Fibroblast of villous mesenchyme (primary cell): ENCODE measurements around the gene NCBP3. TPM values are rescaled to one million over a fixed set of nuclear protein-coding genes. Genes with fewer than 3 reads are reported as not detected.

Experiments used
- DNase-seq: peaks from one replicate; pipeline ENCODE4 v3.0.0-alpha.2; 2010; ENCODE audit warnings: low read depth
- H3K4me3 ChIP-seq: 2 replicates; pipeline ENCODE4 v1.5.1; 2011; ENCODE audit warnings: low read depth, mild to moderate bottlenecking, low read length
- CTCF ChIP-seq: IDR thresholded peaks from 2 replicates; pipeline ENCODE4 v1.5.1; 2012; ENCODE audit warnings: low read depth, mild to moderate bottlenecking, low read length; ENCODE audit not compliant: insufficient read depth
- total RNA-seq: library from RNA; depleted of rRNA; stranded (reverse); fragments of >200 nt; gene quantifications from 2 replicates; pipeline ENCODE4 v1.2.3, GENCODE V29; 2012

The NCBP3 gene
- total RNA-seq, 1 donor: 26.3 TPM

GRCh38 chr17:3870871-3871306 lies 24.8 kb upstream of the NCBP3 start:
- TF ChIP-seq CTCF: no peak
- no peak overlapping the region for H3K4me3 ChIP-seq
- peak; percentile 19 for DNase-seq

- TF ChIP-seq CTCF: no peak
- no peak overlapping the region for H3K4me3 ChIP-seq
- DNase-seq: no peak
Observed at GRCh38 chr17:3867606-3868005, 21.6 kb upstream of the NCBP3 start.

GRCh38 chr17:3867106-3867505 lies 21.1 kb upstream of the NCBP3 start:
- no peak for DNase-seq
- TF ChIP-seq CTCF: no peak
- no peak overlapping the region for H3K4me3 ChIP-seq

GRCh38 chr17:3866276-3866675 lies 20.2 kb upstream of the NCBP3 start:
- TF ChIP-seq CTCF: no peak
- DNase-seq: no peak
- no peak overlapping the region for H3K4me3 ChIP-seq

- no peak overlapping the region for H3K4me3 ChIP-seq
- no peak for DNase-seq
- TF ChIP-seq CTCF: no peak
Observed at GRCh38 chr17:3865176-3865575, 19.1 kb upstream of the NCBP3 start.

GRCh38 chr17:3864534-3864933 lies 18.5 kb upstream of the NCBP3 start:
- no peak for DNase-seq
- H3K4me3 ChIP-seq: no peak overlapping the region
- no peak for TF ChIP-seq CTCF
